HCT116 (cell line): ENCODE results near the gene ARL13B. TPM values are rescaled to one million over a fixed set of nuclear protein-coding genes. Genes with fewer than 3 reads are reported as not detected.

Experiments
- ATAC-seq: fragments of 200-7000 bp; cut with Tn5 transposase; 2 replicates; pipeline ENCODE4 v1.9.1; 2020; ENCODE audit warnings: mild to moderate bottlenecking, moderate library complexity
- BruUV-seq: library from RNA; stranded (reverse); fragments of 400-500 nt; replicated peaks from 2 replicates; lab custom pipeline; 2021; lab: Mats Ljungman, UMichigan
- CTCF ChIA-PET: fragments of 300-600 bp; sonication (Branson Sonifier 250); formaldehyde crosslinking; loops from one replicate; lab custom pipeline; 2021; ENCODE audit warnings: antibody characterized with exemption; lab: Charles Lee
- POLR2A ChIA-PET: fragments of 300-600, 350-600 bp; sonication (Branson Sonifier 250); formaldehyde crosslinking; loops from one replicate; lab custom pipeline; 2021; ENCODE audit warnings: antibody characterized with exemption; lab: Charles Lee
- RAD21 ChIA-PET, 2 experiments: fragments of 300-600 bp; sonication (Branson Sonifier 250); formaldehyde crosslinking; loops; one replicate each; lab custom pipeline; 2023; ENCODE audit warnings: low total read pairs in 2 of 2; ENCODE audit not compliant: uncharacterized antibody in 2 of 2, unreplicated experiment in 2 of 2, low non-redundant PET in 1 of 2; lab: Charles Lee
- DNase-seq: peaks from one replicate; pipeline ENCODE4 v3.0.0-alpha.2; 2010; ENCODE audit warnings: low read depth, low spot score
- H2AFZ ChIP-seq: fragments of 200-600 bp; shearing (Covaris generic), sonication (generic); 2 replicates; pipeline ENCODE4 v1.6.1; 2017; ENCODE audit warnings: low read depth, mixed run types, mixed read lengths, antibody characterized with exemption, low read length; ENCODE audit not compliant: poor library complexity, severe bottlenecking
- H3K27ac ChIP-seq: 2 replicates; pipeline ENCODE4 v1.5.1; 2012; ENCODE audit warnings: low read depth, low read length
- H3K27me3 ChIP-seq: fragments of 200-600 bp; sonication (generic); 2 replicates; pipeline ENCODE4 v1.6.1; 2016; ENCODE audit warnings: mixed run types, low read length, mixed read lengths; ENCODE audit not compliant: insufficient read depth
- H3K36me3 ChIP-seq, 2 experiments: fragments of 200-500 bp in 1 of 2; fragments of 200-600 bp in 1 of 2; sonication (Bioruptor generic) in 1 of 2; sonication (generic) in 1 of 2; 2 replicates each; pipeline versions ENCODE4 v1.5.1 to v1.6.1; 2014 to 2016; ENCODE audit warnings: low read length in 2 of 2, inconsistent platforms in 1 of 2, mixed read lengths in 1 of 2, mixed run types in 1 of 2; ENCODE audit not compliant: insufficient read depth in 2 of 2, control insufficient read depth in 1 of 2
- H3K4me1 ChIP-seq, 2 experiments: fragments of 200-600 bp in 1 of 2; sonication (generic) in 1 of 2; 2 replicates each; pipeline versions ENCODE4 v1.5.1 to v1.6.1; 2012 to 2017; ENCODE audit warnings: low read length in 2 of 2, inconsistent platforms in 1 of 2, mild to moderate bottlenecking in 1 of 2, mixed read lengths in 1 of 2, mixed run types in 1 of 2, moderate library complexity in 1 of 2; ENCODE audit not compliant: insufficient read depth in 2 of 2, control insufficient read depth in 1 of 2
- H3K4me2 ChIP-seq: fragments of 200-600 bp; sonication (generic); 2 replicates; pipeline ENCODE4 v1.6.1; 2017; ENCODE audit warnings: mixed run types, low read length, mixed read lengths
- H3K4me3 ChIP-seq, 2 experiments: fragments of 200-600 bp in 1 of 2; sonication (generic) in 1 of 2; replicated peaks in 1 of 2; 2 replicates each; pipeline ENCODE4 v1.5.1; 2011 to 2016; ENCODE audit warnings: low read length in 2 of 2, control low read depth in 1 of 2, low read depth in 1 of 2, mild to moderate bottlenecking in 1 of 2, mixed read lengths in 1 of 2, mixed run types in 1 of 2
- H3K79me2 ChIP-seq: fragments of 200-600 bp; sonication (generic); 2 replicates; pipeline ENCODE4 v1.6.1; 2017; ENCODE audit warnings: mild to moderate bottlenecking, mixed run types, low read length, moderate library complexity, mixed read lengths; ENCODE audit not compliant: insufficient read depth
- H3K9ac ChIP-seq: fragments of 200-600 bp; sonication (generic); 2 replicates; pipeline ENCODE4 v1.6.1; 2016; ENCODE audit warnings: low read length, mixed read lengths
- H3K9me2 ChIP-seq: fragments of 200-600 bp; sonication (generic), shearing (Covaris generic); 2 replicates; pipeline ENCODE4 v1.6.1; 2017; ENCODE audit warnings: mixed run types, mild to moderate bottlenecking, moderate library complexity; ENCODE audit not compliant: insufficient read depth
- H3K9me3 ChIP-seq, 2 experiments: fragments of 200-500 bp in 1 of 2; fragments of 200-600 bp in 1 of 2; sonication (Bioruptor generic) in 1 of 2; sonication (generic) in 1 of 2; 2 replicates each; pipeline ENCODE4 v1.6.1; 2014 to 2017; ENCODE audit warnings: low read length in 2 of 2, mixed read lengths in 2 of 2, inconsistent platforms in 1 of 2, low read depth in 1 of 2, mild to moderate bottlenecking in 1 of 2, mixed run types in 1 of 2, moderate library complexity in 1 of 2; ENCODE audit not compliant: control insufficient read depth in 1 of 2, insufficient read depth in 1 of 2
- H4K20me1 ChIP-seq: fragments of 200-600 bp; sonication (generic), shearing (Covaris generic); 2 replicates; pipeline ENCODE4 v1.6.1; 2017; ENCODE audit warnings: mixed run types, mild to moderate bottlenecking, moderate library complexity; ENCODE audit not compliant: insufficient read depth
- CBX3 ChIP-seq: IDR thresholded peaks from 2 replicates; pipeline ENCODE4 v1.6.1; 2012; ENCODE audit warnings: low read depth
- CEBPB ChIP-seq: IDR thresholded peaks from 2 replicates; pipeline ENCODE4 v1.6.1; 2012; ENCODE audit warnings: low read depth
- EGR1 ChIP-seq: IDR thresholded peaks from 2 replicates; pipeline ENCODE4 v1.6.1; 2012; ENCODE audit warnings: low read depth
- ELF1 ChIP-seq: IDR thresholded peaks from 2 replicates; pipeline ENCODE4 v1.6.1; 2012; ENCODE audit warnings: low read depth, borderline replicate concordance
- EZH2phosphoT487 ChIP-seq: fragments of 200-600 bp; IDR thresholded peaks from 2 replicates; pipeline ENCODE4 v1.6.1; 2018; ENCODE audit warnings: antibody characterized with exemption, borderline replicate concordance
- FOSL1 ChIP-seq: IDR thresholded peaks from 2 replicates; pipeline ENCODE4 v1.6.1; 2012; ENCODE audit warnings: low read depth
- JUND ChIP-seq: IDR thresholded peaks from 2 replicates; pipeline ENCODE4 v1.6.1; 2012
- MAX ChIP-seq: IDR thresholded peaks from 2 replicates; pipeline ENCODE4 v1.6.1; 2012
- REST ChIP-seq: IDR thresholded peaks from 2 replicates; pipeline ENCODE4 v1.6.1; 2012; ENCODE audit warnings: low read depth
- YY1 ChIP-seq: IDR thresholded peaks from 2 replicates; pipeline ENCODE4 v1.6.1; 2011; ENCODE audit warnings: low read length, low read depth, moderate library complexity, mild to moderate bottlenecking; ENCODE audit not compliant: insufficient replicate concordance; ENCODE audit errors: extremely low read depth
- ZBTB33 ChIP-seq: IDR thresholded peaks from 2 replicates; pipeline ENCODE4 v1.6.1; 2011; ENCODE audit warnings: mild to moderate bottlenecking, low read length, moderate library complexity; ENCODE audit not compliant: insufficient replicate concordance; ENCODE audit errors: extremely low read depth
- intact Hi-C: fragments of 100-400 bp; cut with micrococcal nuclease; formaldehyde crosslinking; loops from 2 replicates; pipeline ENCODE4 v1.10.0; 2022
- total RNA-seq: library from RNA; stranded (reverse); gene quantifications from one replicate; pipeline ENCODE4 v1.2.1, GENCODE V29; 2021; ENCODE audit not compliant: unreplicated experiment

ARL13B gene
- total RNA-seq, 1 experiment from 2014 or later = 8.2 TPM

- ATAC-seq = no peak
- ChIA-PET CTCF (no interaction called here), RAD21 (no interaction called here), POLR2A (no interaction called here)
- Histone ChIP-seq H3K9me2 (no peaks in the 10 kb centered on the region), H3K4me3 (no peak overlapping the region), H3K9me3 (no peaks in the 10 kb centered on the region), H3K4me2 (no peak overlapping the region), H3K27me3 (no peaks in the 10 kb centered on the region), H3K4me1 (no peaks in the 10 kb centered on the region), H3K27ac (no peak overlapping the region), H2AFZ (no peak overlapping the region), H4K20me1 (no peaks in the 10 kb centered on the region), H3K79me2 (no peaks in the 10 kb centered on the region), H3K36me3 (no peaks in the 10 kb centered on the region), H3K9ac (no peak overlapping the region)
- TF ChIP-seq YY1 (no peak), CEBPB (no peak), ELF1 (no peak), REST (no peak), CBX3 (no peak), JUND (no peak), EZH2phosphoT487 (no peak), FOSL1 (no peak), EGR1 (no peak), MAX (no peak), ZBTB33 (no peak)
- no TSS peak for BruUV-seq
- DNase-seq = no peak
- intact Hi-C loops = no loop called here
Observed at GRCh38 chr3:93931597-93932229, 48.2 kb upstream of the ARL13B start.
